Activated CD8-positive, alpha-beta memory T cell treated with anti-CD3 and anti-CD28 coated beads, Interleukin-2, amount 50 U/mL, for 4 hours (primary cell): Measurements from ENCODE around the gene C11orf71.
A peak's percentile ranks its signal among the peaks of the same experiment; 100 is the strongest.

ENCODE experiments used
- DNase-seq: peaks from one replicate; pipeline ENCODE4 v3.0.0-alpha.2; 2020

The C11orf71 gene

GRCh38 chr11:114400216-114400914 is at the start of gene C11orf71, which contains the start of gene RBM7:
TSS of gene C11orf71 (minus strand) at chr11:114400511. CDS start at chr11:114400331, 180 bp downstream.
TSS of gene RBM7 (plus strand) at chr11:114400666. CDS start at chr11:114400672, 6 bp downstream.
- DNase-seq = peak; percentile 98

- DNase-seq = no peak
Observed at GRCh38 chr11:114449845-114450244, 49.5 kb upstream of the C11orf71 start.

- no peak for DNase-seq
Observed at GRCh38 chr11:114448749-114449482, 48.6 kb upstream of the C11orf71 start.

- DNase-seq = no peak
Observed at GRCh38 chr11:114447892-114448291, 47.6 kb upstream of the C11orf71 start.

GRCh38 chr11:114447444-114447843 is 47.1 kb upstream of the C11orf71 start:
- no peak for DNase-seq

- no peak for DNase-seq
Observed at GRCh38 chr11:114442536-114442935, 42.2 kb upstream of the C11orf71 start.

GRCh38 chr11:114441921-114442320 is 41.6 kb upstream of the C11orf71 start:
- DNase-seq = no peak

- no peak for DNase-seq
Observed at GRCh38 chr11:114440971-114441763, 40.9 kb upstream of the C11orf71 start.

GRCh38 chr11:114440121-114440860 is 40.0 kb upstream of the C11orf71 start:
- no peak for DNase-seq

- peak; percentile 94 for DNase-seq
Observed at GRCh38 chr11:114439229-114440120, 39.2 kb upstream of the C11orf71 start, which contains the start of gene REXO2. TSS of gene REXO2 (plus strand) at chr11:114439467. CDS start at chr11:114439529, 62 bp downstream.

GRCh38 chr11:114438303-114438702 is 38.0 kb upstream of the C11orf71 start:
- DNase-seq = no peak

GRCh38 chr11:114433376-114433775 is 33.1 kb upstream of the C11orf71 start:
- DNase-seq = no peak

GRCh38 chr11:114432893-114433292 is 32.6 kb upstream of the C11orf71 start:
- no peak for DNase-seq

- DNase-seq = no peak
Observed at GRCh38 chr11:114430290-114430689, 30.0 kb upstream of the C11orf71 start.

- no peak for DNase-seq
Observed at GRCh38 chr11:114426280-114426679, 26.0 kb upstream of the C11orf71 start.

GRCh38 chr11:114416441-114416961 is 16.2 kb upstream of the C11orf71 start:
- no peak for DNase-seq

GRCh38 chr11:114413958-114414357 is 13.6 kb upstream of the C11orf71 start:
- DNase-seq = no peak

- no peak for DNase-seq
Observed at GRCh38 chr11:114412946-114413345, 12.6 kb upstream of the C11orf71 start.

- no peak for DNase-seq
Observed at GRCh38 chr11:114401311-114401710, 1.0 kb upstream of the C11orf71 start.

GRCh38 chr11:114400915-114401223 is 558 bp upstream of the C11orf71 start:
- DNase-seq = no peak

GRCh38 chr11:114399490-114400215 is 658 bp downstream of the C11orf71 start:
- DNase-seq = no peak
